KOPT-K1 (cell line): ENCODE measurements around the gene PHACTR3.

ENCODE experiments used
- H3K27ac ChIP-seq: fragments of 200-600 bp; sonication (generic); 2 replicates; pipeline ENCODE4 v1.5.1; 2016; ENCODE audit warnings: antibody characterized with exemption, mild to moderate bottlenecking, low read depth, low read length; ENCODE audit not compliant: poor library complexity, severe bottlenecking
- H3K36me3 ChIP-seq: fragments of 200-600 bp; sonication (generic); 2 replicates; pipeline ENCODE4 v1.5.1; 2017; ENCODE audit warnings: antibody characterized with exemption, mild to moderate bottlenecking, low read length, moderate library complexity; ENCODE audit not compliant: insufficient read depth
- H3K9me3 ChIP-seq: fragments of 200-600 bp; sonication (generic); 2 replicates; pipeline ENCODE4 v1.5.1; 2017; ENCODE audit warnings: antibody characterized with exemption, low read length, mild to moderate bottlenecking; ENCODE audit not compliant: insufficient read depth, poor library complexity, severe bottlenecking

The PHACTR3 gene

GRCh38 chr20:59808729-59809381 lies 204.5 kb downstream of the PHACTR3 start:
- Histone ChIP-seq H3K36me3 (peaks cover 49% of the 10 kb centered on the region), H3K27ac (no peak overlapping the region), H3K9me3 (no peaks in the 10 kb centered on the region)

- Histone ChIP-seq H3K9me3 (no peaks in the 10 kb centered on the region), H3K36me3 (peaks cover 44% of the 10 kb centered on the region), H3K27ac (no peak overlapping the region)
Measured at GRCh38 chr20:59809630-59810448, 205.5 kb downstream of the PHACTR3 start.

GRCh38 chr20:59810449-59811187 lies 206.3 kb downstream of the PHACTR3 start:
- Histone ChIP-seq H3K36me3 (peaks cover 36% of the 10 kb centered on the region), H3K27ac (no peak overlapping the region), H3K9me3 (no peaks in the 10 kb centered on the region)

GRCh38 chr20:59811681-59812171 lies 207.4 kb downstream of the PHACTR3 start:
- H3K9me3 ChIP-seq, result no peaks in the 10 kb centered on the region
- no peak overlapping the region for H3K27ac ChIP-seq
- peaks cover 25% of the 10 kb centered on the region for H3K36me3 ChIP-seq

GRCh38 chr20:59812286-59813125 lies 208.2 kb downstream of the PHACTR3 start:
- Histone ChIP-seq H3K27ac (no peak overlapping the region), H3K9me3 (no peaks in the 10 kb centered on the region), H3K36me3 (peaks cover 25% of the 10 kb centered on the region; the same call in 1 of the 2 replicates)

- no peak overlapping the region for H3K27ac ChIP-seq
- H3K9me3 ChIP-seq, result no peaks in the 10 kb centered on the region
- H3K36me3 ChIP-seq, result peaks cover 19% of the 10 kb centered on the region; the same call in 1 of the 2 replicates
Measured at GRCh38 chr20:59813126-59813947, 209.0 kb downstream of the PHACTR3 start.

GRCh38 chr20:59813948-59814839 lies 209.9 kb downstream of the PHACTR3 start:
- H3K9me3 ChIP-seq, result no peaks in the 10 kb centered on the region
- no peak overlapping the region for H3K27ac ChIP-seq

GRCh38 chr20:59814840-59815340 lies 210.6 kb downstream of the PHACTR3 start:
- Histone ChIP-seq H3K9me3 (no peaks in the 10 kb centered on the region), H3K27ac (no peak overlapping the region), H3K36me3 (peaks cover 17% of the 10 kb centered on the region; the same call in 1 of the 2 replicates)

More at GRCh38 chr20:59813948-59814839, 209.9 kb downstream of the PHACTR3 start:
- H3K36me3 ChIP-seq, result peaks cover 17% of the 10 kb centered on the region; the same call in 1 of the 2 replicates

GRCh38 chr20:59816146-59816738 lies 211.9 kb downstream of the PHACTR3 start:
- Histone ChIP-seq H3K36me3 (peaks cover 16% of the 10 kb centered on the region; the same call in 1 of the 2 replicates), H3K9me3 (no peaks in the 10 kb centered on the region), H3K27ac (no peak overlapping the region)

- Histone ChIP-seq H3K27ac (no peak overlapping the region), H3K36me3 (peaks cover 16% of the 10 kb centered on the region; the same call in 1 of the 2 replicates), H3K9me3 (no peaks in the 10 kb centered on the region)
Measured at GRCh38 chr20:59817406-59817805, 213.1 kb downstream of the PHACTR3 start.

GRCh38 chr20:59817846-59818615 lies 213.7 kb downstream of the PHACTR3 start:
- no peaks in the 10 kb centered on the region for H3K9me3 ChIP-seq
- no peak overlapping the region for H3K27ac ChIP-seq
- peaks cover 16% of the 10 kb centered on the region; the same call in 1 of the 2 replicates for H3K36me3 ChIP-seq

- Histone ChIP-seq H3K9me3 (no peaks in the 10 kb centered on the region), H3K36me3 (peaks cover 16% of the 10 kb centered on the region; the same call in 1 of the 2 replicates), H3K27ac (no peak overlapping the region)
Measured at GRCh38 chr20:59818911-59819310, 214.6 kb downstream of the PHACTR3 start.
